ENCODE results near the gene PCSK5. TPM values are rescaled to one million over a fixed set of nuclear protein-coding genes. Genes with fewer than 3 reads are reported as not detected.

Gene PCSK5
- total RNA-seq, 1 experiment from 2014 or later, result 7.5 TPM

DNA sequence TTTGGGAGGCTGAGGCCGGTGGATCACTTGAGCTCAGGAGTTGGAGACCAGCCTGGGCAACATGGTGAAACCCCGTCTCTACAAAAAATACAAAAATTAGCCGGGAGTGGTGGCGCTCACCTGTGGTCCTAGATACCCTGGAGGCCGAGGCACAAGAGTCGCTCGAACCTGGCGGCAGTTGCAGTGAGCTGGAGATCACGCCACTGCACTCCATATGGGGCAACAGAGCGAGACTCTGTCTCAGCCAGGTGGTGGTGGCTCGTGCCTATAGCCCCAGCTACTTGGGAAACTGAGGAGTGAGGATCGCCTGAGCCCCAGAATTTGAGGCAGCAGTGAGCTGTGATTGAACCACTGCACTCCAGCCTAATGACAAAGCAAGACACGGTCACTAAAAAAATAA is 506.1 kb downstream of the PCSK5 start:
- Histone ChIP-seq H2BK12ac (ENCODE audit: insufficient read length, low read depth, low read length) (no peak overlapping the region), H3K23ac (ENCODE audit: insufficient read length, low read depth, low read length) (no peak overlapping the region), H3K4ac (ENCODE audit: low read depth, low read length) (no peak overlapping the region), H2BK120ac (ENCODE audit: low read depth, low read length, poor library complexity, severe bottlenecking) (no peak overlapping the region), H4K91ac (ENCODE audit: insufficient read length, low read depth, low read length) (no peak overlapping the region), H2AFZ (ENCODE audit: low read length) (no peak overlapping the region), H3K14ac (ENCODE audit: insufficient read depth, low read length) (no peak overlapping the region), H3K4me2 (ENCODE audit: insufficient read depth, insufficient read length, low read length) (no peak overlapping the region), H3K9me3 (ENCODE audit: control insufficient read depth, low read depth, low read length) (no peaks in the 10 kb centered on the region), H4K8ac (replicated peaks; ENCODE audit: insufficient read length, low read depth, low read length) (no peak overlapping the region), H3T11ph (ENCODE audit: low read length) (no peak overlapping the region), H4K5ac (ENCODE audit: insufficient read length, low read depth, low read length) (no peak overlapping the region), H2BK5ac (ENCODE audit: insufficient read length, low read length) (no peak overlapping the region), H3K79me2 (ENCODE audit: insufficient read depth, low read length) (no peaks in the 10 kb centered on the region), H3K27me3 (ENCODE audit: insufficient read depth, low read length) (no peaks in the 10 kb centered on the region), H3K27ac (ENCODE audit: insufficient read length, low read depth, low read length) (no peak overlapping the region), H3K79me1 (ENCODE audit: insufficient read depth, low read depth, low read length, poor library complexity, severe bottlenecking) (no peaks in the 10 kb centered on the region), H2BK20ac (ENCODE audit: low read depth, low read length, poor library complexity, severe bottlenecking) (no peak overlapping the region), H3K56ac (ENCODE audit: insufficient read length, low read depth, low read length) (no peak overlapping the region), H2AK5ac (ENCODE audit: insufficient read length, low read length) (no peak overlapping the region), H3K18ac (ENCODE audit: insufficient read length, low read depth, low read length) (no peak overlapping the region), H3K23me2 (ENCODE audit: insufficient read length, low read depth, low read length, poor library complexity, severe bottlenecking) (no peaks in the 10 kb centered on the region), H3K9ac (ENCODE audit: extremely low read depth, insufficient read length, low read length) (no peak overlapping the region), H4K20me1 (ENCODE audit: control insufficient read depth, insufficient read depth, insufficient read length) (no peaks in the 10 kb centered on the region), H2BK15ac (ENCODE audit: low read depth, low read length) (no peak overlapping the region), H3K4me1 (ENCODE audit: insufficient read depth, low read length) (no peaks in the 10 kb centered on the region)
- no peak for DNase-seq
- Mint-ChIP-seq H3K9me3 (no peaks in the 10 kb centered on the region; a peak in 2 of 5 replicates), H3K4me3 (no peak overlapping the region), H3K27me3 (ENCODE audit: low read depth) (peaks cover 1% of the 10 kb centered on the region; the same call in 1 of the 2 replicates), H3K27ac (no peak overlapping the region), H3K4me1 (peaks cover 3 to 7% of the 10 kb centered on the region in 2 experiments; a peak in 3 of 4 replicates), H3K36me3 (ENCODE audit: insufficient read depth in 1 of 3, low read depth in 3 of 3) (peaks cover 7 to 15% (median 10%) of the 10 kb centered on the region in 3 experiments)
- WGBS (ENCODE audit: extremely low coverage, insufficient read length, low lambda C conversion rate), result no CpG with 5 or more reads among the region's 13 CpGs
- TF ChIP-seq, protein P1, sequence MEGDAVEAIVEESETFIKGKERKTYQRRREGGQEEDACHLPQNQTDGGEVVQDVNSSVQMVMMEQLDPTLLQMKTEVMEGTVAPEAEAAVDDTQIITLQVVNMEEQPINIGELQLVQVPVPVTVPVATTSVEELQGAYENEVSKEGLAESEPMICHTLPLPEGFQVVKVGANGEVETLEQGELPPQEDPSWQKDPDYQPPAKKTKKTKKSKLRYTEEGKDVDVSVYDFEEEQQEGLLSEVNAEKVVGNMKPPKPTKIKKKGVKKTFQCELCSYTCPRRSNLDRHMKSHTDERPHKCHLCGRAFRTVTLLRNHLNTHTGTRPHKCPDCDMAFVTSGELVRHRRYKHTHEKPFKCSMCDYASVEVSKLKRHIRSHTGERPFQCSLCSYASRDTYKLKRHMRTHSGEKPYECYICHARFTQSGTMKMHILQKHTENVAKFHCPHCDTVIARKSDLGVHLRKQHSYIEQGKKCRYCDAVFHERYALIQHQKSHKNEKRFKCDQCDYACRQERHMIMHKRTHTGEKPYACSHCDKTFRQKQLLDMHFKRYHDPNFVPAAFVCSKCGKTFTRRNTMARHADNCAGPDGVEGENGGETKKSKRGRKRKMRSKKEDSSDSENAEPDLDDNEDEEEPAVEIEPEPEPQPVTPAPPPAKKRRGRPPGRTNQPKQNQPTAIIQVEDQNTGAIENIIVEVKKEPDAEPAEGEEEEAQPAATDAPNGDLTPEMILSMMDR (conservative IDR thresholded peaks at IDR 0.05), result no peak

All from H9 (cell line).